Mesendoderm (in vitro differentiated cells): ENCODE results near the gene MORN3.
"Not testable (repeated sequence)": the region's sequence is repeated elsewhere in the genome, so short reads cannot be mapped to it uniquely, and the experiment has no call there.

ENCODE experiments used
- DNase-seq: peaks from one replicate; pipeline ENCODE4 v3.0.0; 2013
- H2AK5ac ChIP-seq: 2 replicates; pipeline ENCODE4 v1.6.1; 2013; ENCODE audit warnings: low read length, inconsistent platforms
- H2BK120ac ChIP-seq: 2 replicates; pipeline ENCODE4 v1.6.1; 2013; ENCODE audit warnings: low read depth, mild to moderate bottlenecking, low read length, moderate library complexity, mixed read lengths
- H2BK15ac ChIP-seq: replicated peaks from 2 replicates; pipeline ENCODE4 v1.6.1; 2013; ENCODE audit warnings: low read depth, mild to moderate bottlenecking, moderate library complexity
- H2BK5ac ChIP-seq: 2 replicates; pipeline ENCODE4 v1.6.1; 2013; ENCODE audit warnings: low read length, inconsistent platforms
- H3K18ac ChIP-seq: 2 replicates; pipeline ENCODE4 v1.6.1; 2013; ENCODE audit warnings: mild to moderate bottlenecking, low read length, mixed read lengths
- H3K23ac ChIP-seq: one replicate; pipeline ENCODE4 v1.6.1; 2013; ENCODE audit warnings: low read length
- H3K27ac ChIP-seq: 2 replicates; pipeline ENCODE4 v1.5.1; 2013; ENCODE audit warnings: low read depth, mild to moderate bottlenecking, inconsistent platforms, low read length, moderate library complexity
- H3K27me3 ChIP-seq: 2 replicates; pipeline ENCODE4 v1.6.1; 2013; ENCODE audit warnings: low read length, control low read depth, mild to moderate bottlenecking, inconsistent platforms; ENCODE audit not compliant: insufficient read depth, poor library complexity
- H3K36me3 ChIP-seq: 2 replicates; pipeline ENCODE4 v1.6.1; 2013; ENCODE audit warnings: low read length, inconsistent platforms; ENCODE audit not compliant: control insufficient read depth, insufficient read depth
- H3K4ac ChIP-seq: one replicate; pipeline ENCODE4 v1.6.1; 2013; ENCODE audit warnings: low read depth, mild to moderate bottlenecking, low read length, moderate library complexity
- H3K4me1 ChIP-seq: 2 replicates; pipeline ENCODE4 v1.6.1; 2013; ENCODE audit warnings: low read depth, low read length, inconsistent platforms; ENCODE audit not compliant: control insufficient read depth
- H3K4me2 ChIP-seq: 2 replicates; pipeline ENCODE4 v1.6.1; 2013; ENCODE audit warnings: low read length
- H3K4me3 ChIP-seq: 2 replicates; pipeline ENCODE4 v1.5.1; 2013; ENCODE audit warnings: mild to moderate bottlenecking, low read length
- H3K56ac ChIP-seq: one replicate; pipeline ENCODE4 v1.6.1; 2013; ENCODE audit warnings: low read length
- H3K79me1 ChIP-seq: 2 replicates; pipeline ENCODE4 v1.6.1; 2013; ENCODE audit warnings: low read length, inconsistent platforms
- H3K79me2 ChIP-seq: 2 replicates; pipeline ENCODE4 v1.6.1; 2013; ENCODE audit warnings: mild to moderate bottlenecking, low read length; ENCODE audit not compliant: control insufficient read depth, insufficient read depth
- H3K9ac ChIP-seq: 2 replicates; pipeline ENCODE4 v1.6.1; 2013; ENCODE audit warnings: low read length, inconsistent platforms
- H4K5ac ChIP-seq: one replicate; pipeline ENCODE4 v1.6.1; 2013; ENCODE audit warnings: low read length
- H4K8ac ChIP-seq: one replicate; pipeline ENCODE4 v1.6.1; 2013; ENCODE audit warnings: low read depth, mild to moderate bottlenecking, control low read depth, low read length, moderate library complexity
- WGBS: extraction: QIAGEN DNeasy Blood & Tissue Kit; methylation state at CpG from one replicate; pipeline ENCODE4 v1.1.7; 2013; ENCODE audit warnings: low lambda C conversion rate, missing lambda C conversion rate; ENCODE audit not compliant: insufficient coverage; ENCODE audit errors: extremely low coverage; 5-methylcytosine and 5-hydroxymethylcytosine counted together

The MORN3 gene

GRCh38 chr12:121701667-121702277 is 32.3 kb upstream of the MORN3 start:
- no peak overlapping the region for H3K23ac ChIP-seq
- no peaks in the 10 kb centered on the region for H3K79me2 ChIP-seq
- no peak overlapping the region for H3K4ac ChIP-seq
- no peaks in the 10 kb centered on the region for H3K36me3 ChIP-seq
- no peak overlapping the region for H2BK5ac ChIP-seq
- no peak overlapping the region for H3K27ac ChIP-seq
- H3K4me1 ChIP-seq: no peaks in the 10 kb centered on the region
- no peaks in the 10 kb centered on the region for H3K79me1 ChIP-seq
- no peak overlapping the region for H3K18ac ChIP-seq
- WGBS: no CpG with 5 or more reads among the region's 3 CpGs
- H3K4me3 ChIP-seq: no peak overlapping the region
- H2BK120ac ChIP-seq: no peak overlapping the region
- no peak overlapping the region for H4K5ac ChIP-seq
- no peak overlapping the region for H4K8ac ChIP-seq
- H3K9ac ChIP-seq: no peak overlapping the region
- H2BK15ac ChIP-seq: no peak overlapping the region
- no peak overlapping the region for H3K4me2 ChIP-seq
- no peaks in the 10 kb centered on the region for H3K27me3 ChIP-seq
- DNase-seq: no peak
- no peak overlapping the region for H2AK5ac ChIP-seq
- H3K56ac ChIP-seq: no peak overlapping the region

- H3K27me3 ChIP-seq, H2AK5ac ChIP-seq, H3K9ac ChIP-seq, H3K79me1 ChIP-seq, DNase-seq, H3K4me2 ChIP-seq, H3K27ac ChIP-seq, H3K4me1 ChIP-seq, H3K23ac ChIP-seq, H2BK5ac ChIP-seq, H2BK15ac ChIP-seq, H2BK120ac ChIP-seq, H3K18ac ChIP-seq, H3K79me2 ChIP-seq, H4K8ac ChIP-seq, H3K36me3 ChIP-seq, H3K4ac ChIP-seq, H3K56ac ChIP-seq, H3K4me3 ChIP-seq, H4K5ac ChIP-seq: not testable (repeated sequence)
- no CpG with 5 or more reads among the region's 6 CpGs for WGBS
These were observed 28.4 kb upstream of the MORN3 start for GRCh38 chr12:121697861-121698260.

- Histone ChIP-seq H2BK120ac (no peak overlapping the region), H3K27me3 (no peaks in the 10 kb centered on the region), H4K8ac (peak overlapping the region; percentile 86), H3K4me2 (no peak overlapping the region), H3K56ac (no peak overlapping the region), H3K36me3 (no peaks in the 10 kb centered on the region), H3K4me1 (no peaks in the 10 kb centered on the region), H3K27ac (no peak overlapping the region), H3K9ac (no peak overlapping the region), H2BK5ac (no peak overlapping the region), H3K79me2 (no peaks in the 10 kb centered on the region), H4K5ac (no peak overlapping the region), H2AK5ac (no peak overlapping the region), H2BK15ac (no peak overlapping the region), H3K4me3 (no peak overlapping the region), H3K23ac (no peak overlapping the region), H3K4ac (no peak overlapping the region), H3K18ac (no peak overlapping the region), H3K79me1 (no peaks in the 10 kb centered on the region)
- WGBS: no CpG with 5 or more reads among the region's 9 CpGs
- no peak for DNase-seq
These were observed 27.7 kb upstream of the MORN3 start for GRCh38 chr12:121697093-121697698.

GRCh38 chr12:121693155-121693687 is 23.8 kb upstream of the MORN3 start:
- no peak overlapping the region for H3K4me2 ChIP-seq
- no peak overlapping the region for H4K5ac ChIP-seq
- DNase-seq: no peak
- H3K79me2 ChIP-seq: no peaks in the 10 kb centered on the region
- H4K8ac ChIP-seq: no peak overlapping the region
- no peak overlapping the region for H2BK5ac ChIP-seq
- H2AK5ac ChIP-seq: no peak overlapping the region
- H3K9ac ChIP-seq: no peak overlapping the region
- no peak overlapping the region for H2BK120ac ChIP-seq
- no peak overlapping the region for H3K27ac ChIP-seq
- no peak overlapping the region for H3K4ac ChIP-seq
- H3K4me1 ChIP-seq: no peaks in the 10 kb centered on the region
- no peak overlapping the region for H3K18ac ChIP-seq
- H3K79me1 ChIP-seq: no peaks in the 10 kb centered on the region
- no peaks in the 10 kb centered on the region for H3K27me3 ChIP-seq
- H3K23ac ChIP-seq: no peak overlapping the region
- WGBS: no CpG with 5 or more reads among the region's 7 CpGs
- no peak overlapping the region for H3K56ac ChIP-seq
- H3K4me3 ChIP-seq: no peak overlapping the region
- H3K36me3 ChIP-seq: no peaks in the 10 kb centered on the region
- H2BK15ac ChIP-seq: no peak overlapping the region

- H3K56ac ChIP-seq, DNase-seq, H3K18ac ChIP-seq, H2BK15ac ChIP-seq, H3K4me3 ChIP-seq, H3K9ac ChIP-seq, H3K27me3 ChIP-seq, H3K79me2 ChIP-seq, H2AK5ac ChIP-seq, H3K4ac ChIP-seq, H3K23ac ChIP-seq, H3K79me1 ChIP-seq, H3K4me1 ChIP-seq, H3K36me3 ChIP-seq, H3K27ac ChIP-seq, H2BK5ac ChIP-seq, H4K5ac ChIP-seq, H2BK120ac ChIP-seq, H4K8ac ChIP-seq, H3K4me2 ChIP-seq: not testable (repeated sequence)
- no CpG with 5 or more reads among the region's 3 CpGs for WGBS
These were observed 23.3 kb upstream of the MORN3 start for GRCh38 chr12:121692744-121693143.

- no peak for DNase-seq
- Histone ChIP-seq H2BK5ac (no peak overlapping the region), H3K4me1 (no peaks in the 10 kb centered on the region), H3K56ac (no peak overlapping the region), H3K79me2 (no peaks in the 10 kb centered on the region), H3K79me1 (no peaks in the 10 kb centered on the region), H2BK120ac (no peak overlapping the region), H3K18ac (no peak overlapping the region), H3K27me3 (no peaks in the 10 kb centered on the region), H3K23ac (no peak overlapping the region), H3K36me3 (no peaks in the 10 kb centered on the region), H3K4ac (no peak overlapping the region), H3K4me2 (no peak overlapping the region), H3K9ac (no peak overlapping the region), H4K5ac (no peak overlapping the region), H4K8ac (no peak overlapping the region), H3K27ac (no peak overlapping the region), H2AK5ac (no peak overlapping the region), H2BK15ac (no peak overlapping the region), H3K4me3 (no peak overlapping the region)
- no CpG with 5 or more reads among the region's 2 CpGs for WGBS
These were observed 20.0 kb upstream of the MORN3 start for GRCh38 chr12:121689430-121689829.
